Breast epithelium (tissue), 3 donors: ENCODE data around the gene PPP1R3A.
"Not testable (repeated sequence)": the region's sequence is repeated elsewhere in the genome, so short reads cannot be mapped to it uniquely, and the experiment has no call there.

Experiments used
- POLR2A ChIP-seq: fragments of 450-650 bp; IDR thresholded peaks from one replicate; pipeline ENCODE4 v1.6.1; 2016; ENCODE audit warnings: antibody characterized with exemption, mild to moderate bottlenecking, moderate library complexity
- POLR2AphosphoS5 ChIP-seq, 3 donors: sonication (generic); formaldehyde crosslinking; IDR thresholded peaks; one replicate each; pipeline ENCODE4 v1.6.1; 2017; ENCODE audit warnings: antibody characterized with exemption in 3 of 3
- TF ChIP-seq, protein P1 (sequence below), 3 donors: fragments of 450-650 bp; IDR thresholded peaks; one replicate each; pipeline ENCODE4 v1.5.1; 2016 to 2017; ENCODE audit warnings: antibody characterized with exemption in 3 of 3, mild to moderate bottlenecking in 3 of 3, moderate library complexity in 3 of 3

DNA sequence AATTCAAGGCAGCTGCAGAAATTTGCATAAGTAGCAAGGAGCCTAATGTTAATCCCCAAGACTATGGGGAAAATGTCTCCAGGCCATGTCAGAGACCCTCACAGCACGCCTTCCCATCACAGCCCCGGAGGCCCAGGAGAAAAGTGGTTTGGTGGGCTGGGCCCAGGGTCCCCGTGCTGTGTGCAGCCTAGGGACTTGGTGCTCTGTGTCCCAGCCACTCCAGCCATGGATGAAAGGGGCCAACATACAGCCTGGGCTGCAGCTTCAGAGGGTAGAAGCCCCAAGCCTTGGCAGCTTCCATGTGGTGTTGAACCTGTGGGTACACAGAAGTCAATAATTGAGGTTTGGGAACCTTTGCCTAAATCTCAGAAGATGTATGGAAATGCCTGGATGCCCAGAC lies 10.6 kb upstream of the PPP1R3A start:
- TF ChIP-seq, protein P1, sequence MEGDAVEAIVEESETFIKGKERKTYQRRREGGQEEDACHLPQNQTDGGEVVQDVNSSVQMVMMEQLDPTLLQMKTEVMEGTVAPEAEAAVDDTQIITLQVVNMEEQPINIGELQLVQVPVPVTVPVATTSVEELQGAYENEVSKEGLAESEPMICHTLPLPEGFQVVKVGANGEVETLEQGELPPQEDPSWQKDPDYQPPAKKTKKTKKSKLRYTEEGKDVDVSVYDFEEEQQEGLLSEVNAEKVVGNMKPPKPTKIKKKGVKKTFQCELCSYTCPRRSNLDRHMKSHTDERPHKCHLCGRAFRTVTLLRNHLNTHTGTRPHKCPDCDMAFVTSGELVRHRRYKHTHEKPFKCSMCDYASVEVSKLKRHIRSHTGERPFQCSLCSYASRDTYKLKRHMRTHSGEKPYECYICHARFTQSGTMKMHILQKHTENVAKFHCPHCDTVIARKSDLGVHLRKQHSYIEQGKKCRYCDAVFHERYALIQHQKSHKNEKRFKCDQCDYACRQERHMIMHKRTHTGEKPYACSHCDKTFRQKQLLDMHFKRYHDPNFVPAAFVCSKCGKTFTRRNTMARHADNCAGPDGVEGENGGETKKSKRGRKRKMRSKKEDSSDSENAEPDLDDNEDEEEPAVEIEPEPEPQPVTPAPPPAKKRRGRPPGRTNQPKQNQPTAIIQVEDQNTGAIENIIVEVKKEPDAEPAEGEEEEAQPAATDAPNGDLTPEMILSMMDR (IDR thresholded peaks at IDR 0.05), result not testable (repeated sequence)
- not testable (repeated sequence) for TF ChIP-seq POLR2A; POLR2AphosphoS5 (IDR thresholded peaks at IDR 0.05)
